Measurements from ENCODE around the gene ERMN. TPM values are rescaled to one million over a fixed set of nuclear protein-coding genes. Genes with fewer than 3 reads are reported as not detected.
"Not testable (repeated sequence)": the region's sequence is repeated elsewhere in the genome, so short reads cannot be mapped to it uniquely, and the experiment has no call there.

The ERMN gene
- total and polyA plus RNA-seq, 8 donors: 0.43 to 5.7 (median 0.58) TPM; not detected in 5

DNA sequence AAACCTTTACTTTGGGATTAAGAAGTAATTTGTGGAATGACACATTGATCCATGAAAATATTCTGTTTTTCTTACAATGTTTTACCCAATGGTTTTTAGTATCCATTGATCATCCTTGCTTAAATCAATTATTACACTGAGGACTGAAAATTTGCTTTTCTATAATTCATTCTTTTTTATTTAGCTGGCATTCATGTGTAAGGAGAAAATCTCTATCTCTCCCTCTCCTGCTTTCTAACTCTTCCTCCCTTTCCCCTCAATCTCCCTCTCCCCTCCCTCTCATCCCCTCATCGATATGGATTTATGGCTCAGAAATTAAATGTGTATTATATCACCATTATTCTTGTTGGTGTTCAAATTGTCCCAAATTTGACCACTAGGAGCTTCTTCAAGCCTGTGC lies 38.5 kb downstream of the ERMN start:
- intact Hi-C loops (cut with DNase I; ENCODE audit: low total_unique reads): no loop called here
- H3K27me3 ChIP-seq: no peaks in the 10 kb centered on the region
- no peak for DNase-seq
- H3K4me1 ChIP-seq: peaks cover 0 to 8% (median 0%) of the 10 kb centered on the region in 4 donors
- WGBS, 5 donors: 94 to 100% (median 95%) methylated on average over 1 of the region's 1 CpG
- H3K9me3 ChIP-seq: no peaks in the 10 kb centered on the region
- H3K27ac ChIP-seq: no peak overlapping the region
- no peak overlapping the region for H3K4me3 ChIP-seq
- TF ChIP-seq, protein P1, sequence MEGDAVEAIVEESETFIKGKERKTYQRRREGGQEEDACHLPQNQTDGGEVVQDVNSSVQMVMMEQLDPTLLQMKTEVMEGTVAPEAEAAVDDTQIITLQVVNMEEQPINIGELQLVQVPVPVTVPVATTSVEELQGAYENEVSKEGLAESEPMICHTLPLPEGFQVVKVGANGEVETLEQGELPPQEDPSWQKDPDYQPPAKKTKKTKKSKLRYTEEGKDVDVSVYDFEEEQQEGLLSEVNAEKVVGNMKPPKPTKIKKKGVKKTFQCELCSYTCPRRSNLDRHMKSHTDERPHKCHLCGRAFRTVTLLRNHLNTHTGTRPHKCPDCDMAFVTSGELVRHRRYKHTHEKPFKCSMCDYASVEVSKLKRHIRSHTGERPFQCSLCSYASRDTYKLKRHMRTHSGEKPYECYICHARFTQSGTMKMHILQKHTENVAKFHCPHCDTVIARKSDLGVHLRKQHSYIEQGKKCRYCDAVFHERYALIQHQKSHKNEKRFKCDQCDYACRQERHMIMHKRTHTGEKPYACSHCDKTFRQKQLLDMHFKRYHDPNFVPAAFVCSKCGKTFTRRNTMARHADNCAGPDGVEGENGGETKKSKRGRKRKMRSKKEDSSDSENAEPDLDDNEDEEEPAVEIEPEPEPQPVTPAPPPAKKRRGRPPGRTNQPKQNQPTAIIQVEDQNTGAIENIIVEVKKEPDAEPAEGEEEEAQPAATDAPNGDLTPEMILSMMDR (IDR thresholded peaks at IDR 0.05): no peak
- TF ChIP-seq EP300 (IDR thresholded peaks at IDR 0.05): no peak
- no peak for TF ChIP-seq POLR2A (IDR thresholded peaks at IDR 0.05)
- no peak for TF ChIP-seq POLR2AphosphoS5 (IDR thresholded peaks at IDR 0.05)
- H3K36me3 ChIP-seq: no peaks in the 10 kb centered on the region

DNA sequence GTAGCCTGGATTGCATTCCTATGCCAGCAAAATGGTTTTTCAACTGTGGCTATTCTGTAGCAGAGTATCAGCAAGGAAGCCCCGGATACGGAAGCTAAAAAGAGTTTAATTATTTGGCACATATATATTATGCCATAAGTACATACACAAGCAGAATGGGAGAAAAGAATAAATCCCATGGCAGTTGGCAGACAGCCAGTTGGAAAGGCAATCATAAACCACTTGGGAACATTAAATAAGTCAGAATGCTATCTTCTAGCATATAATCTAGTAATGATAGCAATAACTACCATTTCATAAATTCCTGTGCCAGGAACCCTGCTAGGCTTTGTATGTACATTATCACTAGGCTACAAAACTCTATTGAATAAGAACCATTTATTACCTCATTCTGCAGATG lies 42.2 kb downstream of the ERMN start:
- H3K4me1 ChIP-seq: peaks cover 0 to 8% (median 0%) of the 10 kb centered on the region in 4 donors
- TF ChIP-seq POLR2AphosphoS5 (IDR thresholded peaks at IDR 0.05) (peak in 1 of 3 donors; percentile 36), EP300 (IDR thresholded peaks at IDR 0.05) (no peak)
- WGBS, 5 donors: 21 to 37% (median 26%) methylated on average over 2 of the region's 2 CpGs
- H3K27me3 ChIP-seq: no peaks in the 10 kb centered on the region
- no peak overlapping the region for H3K4me3 ChIP-seq
- DNase-seq: peak; percentile 35 to 41
- no peaks in the 10 kb centered on the region for H3K36me3 ChIP-seq
- intact Hi-C loops (cut with DNase I; ENCODE audit: low total_unique reads): no loop called here
- peak overlapping the region in 1 of 5 donors; percentile 46 for H3K27ac ChIP-seq
- H3K9me3 ChIP-seq: no peaks in the 10 kb centered on the region

DNA sequence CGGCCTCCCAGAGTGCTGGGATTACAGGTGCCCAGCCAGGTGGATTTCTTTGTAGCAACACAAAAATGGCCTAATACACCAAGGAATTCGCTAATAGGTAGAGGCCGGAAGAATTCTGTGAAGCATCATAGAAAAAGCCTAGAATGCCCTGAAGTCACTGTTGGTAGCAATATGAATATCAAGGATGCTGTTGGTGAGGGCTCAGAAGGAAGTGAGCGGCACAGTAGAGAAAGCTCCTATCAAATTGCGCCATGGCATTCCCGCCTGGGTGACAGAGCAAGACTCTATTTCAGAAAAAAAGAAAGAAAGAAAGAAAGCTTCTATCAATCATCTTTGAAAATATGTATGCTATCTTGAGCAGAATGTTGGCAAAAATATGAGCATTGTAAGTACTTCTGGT lies 44.3 kb downstream of the ERMN start:
- Histone ChIP-seq H3K27me3 (no peaks in the 10 kb centered on the region), H3K27ac (no peak overlapping the region), H3K4me1 (peaks cover 0 to 8% (median 0%) of the 10 kb centered on the region in 4 donors), H3K36me3 (no peaks in the 10 kb centered on the region), H3K4me3 (no peak overlapping the region), H3K9me3 (no peaks in the 10 kb centered on the region)
- DNase-seq: no peak
- no peak for TF ChIP-seq EP300 (IDR thresholded peaks at IDR 0.05)
- TF ChIP-seq POLR2AphosphoS5 (IDR thresholded peaks at IDR 0.05): no peak
- no peak for TF ChIP-seq POLR2A (IDR thresholded peaks at IDR 0.05)
- TF ChIP-seq, protein P1 (IDR thresholded peaks at IDR 0.05): no peak
- intact Hi-C loops (cut with DNase I; ENCODE audit: low total_unique reads): no loop called here
- 94 to 97% (median 96%) methylated on average over 6 of the region's 6 CpGs for WGBS, 5 donors

DNA sequence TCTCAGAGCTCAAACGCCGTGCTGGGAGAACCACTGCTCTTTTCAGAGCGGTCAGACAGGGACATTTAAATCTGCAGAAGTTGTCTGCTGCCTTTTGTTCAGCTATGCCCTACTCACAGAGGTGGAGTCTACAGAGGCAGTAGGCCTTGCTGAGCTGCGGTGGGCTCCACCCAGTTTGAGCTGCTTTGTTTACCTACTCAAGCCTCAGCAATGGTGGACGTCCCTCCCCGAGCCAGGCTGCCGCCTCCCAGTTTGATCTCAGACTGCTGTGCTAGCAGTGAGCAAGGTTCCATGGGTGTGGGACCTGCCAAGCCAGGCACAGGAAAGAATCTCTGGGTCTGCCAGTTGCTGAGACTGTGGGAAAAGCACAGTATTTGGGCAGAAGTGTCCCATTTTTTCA lies 46.3 kb downstream of the ERMN start:
- H3K36me3 ChIP-seq; H3K4me3 ChIP-seq; H3K4me1 ChIP-seq; H3K9me3 ChIP-seq; H3K27me3 ChIP-seq; intact Hi-C loops (cut with DNase I; ENCODE audit: low total_unique reads): not testable (repeated sequence)
- WGBS, 5 donors: 41 to 79% (median 58%) methylated on average over 6 to 7 of the region's 7 CpGs
- DNase-seq: peak; percentile 66 to 67
- TF ChIP-seq POLR2AphosphoS5 (IDR thresholded peaks at IDR 0.05): peak in 1 of 3 donors; percentile 13
- peak overlapping the region in 2 of 5 donors; percentile 1 to 38 for H3K27ac ChIP-seq

DNA sequence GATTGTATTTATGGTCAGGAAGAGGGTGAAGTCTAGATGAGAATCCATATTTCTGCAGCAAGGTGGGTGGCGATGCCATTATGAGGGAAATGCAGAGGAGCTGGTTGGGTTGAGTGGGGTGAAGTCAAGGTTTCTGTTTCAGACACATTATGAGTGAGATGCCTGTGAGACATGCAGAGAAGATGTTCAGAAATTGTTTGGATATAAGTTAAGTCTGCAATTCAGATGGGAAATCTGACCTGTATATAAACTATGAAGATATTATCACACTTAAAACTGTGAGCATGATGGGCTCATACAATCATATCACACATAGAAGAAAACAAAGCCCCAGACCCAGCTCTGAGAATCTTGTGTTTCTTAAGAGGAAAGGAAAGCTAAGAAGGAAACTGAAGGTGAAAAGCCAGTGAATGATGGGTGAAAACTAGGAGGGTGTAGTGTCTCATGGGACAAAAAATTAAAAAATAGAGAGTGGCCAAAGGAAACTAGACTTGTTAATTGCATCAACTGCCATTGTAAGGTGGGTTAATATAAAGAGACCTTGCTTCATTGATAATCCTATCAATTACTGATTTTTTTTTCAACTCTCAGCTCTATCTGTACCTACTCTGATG lies 53.9 kb downstream of the ERMN start:
- TF ChIP-seq POLR2AphosphoS5 (IDR thresholded peaks at IDR 0.05): no peak
- TF ChIP-seq EP300 (IDR thresholded peaks at IDR 0.05): no peak
- TF ChIP-seq POLR2A (IDR thresholded peaks at IDR 0.05): no peak
- TF ChIP-seq, protein P1 (IDR thresholded peaks at IDR 0.05): no peak
- no peak overlapping the region for H3K27ac ChIP-seq
- H3K4me1 ChIP-seq: no peaks in the 10 kb centered on the region
- H3K27me3 ChIP-seq: no peaks in the 10 kb centered on the region
- H3K9me3 ChIP-seq: no peaks in the 10 kb centered on the region
- DNase-seq: no peak
- H3K36me3 ChIP-seq: no peaks in the 10 kb centered on the region
- intact Hi-C loops (cut with DNase I; ENCODE audit: low total_unique reads): no loop called here
- H3K4me3 ChIP-seq: no peak overlapping the region
- 79 to 94% (median 92%) methylated on average over 1 of the region's 1 CpG for WGBS, 5 donors
